Left forelimb (tissue), 1 donor: ENCODE measurements around the gene TMOD2.

Source experiments
- DNase-seq: peaks from one replicate; pipeline ENCODE4 v3.0.0-alpha.2; 2018; ENCODE audit warnings: low spot score

TMOD2 gene

DNA sequence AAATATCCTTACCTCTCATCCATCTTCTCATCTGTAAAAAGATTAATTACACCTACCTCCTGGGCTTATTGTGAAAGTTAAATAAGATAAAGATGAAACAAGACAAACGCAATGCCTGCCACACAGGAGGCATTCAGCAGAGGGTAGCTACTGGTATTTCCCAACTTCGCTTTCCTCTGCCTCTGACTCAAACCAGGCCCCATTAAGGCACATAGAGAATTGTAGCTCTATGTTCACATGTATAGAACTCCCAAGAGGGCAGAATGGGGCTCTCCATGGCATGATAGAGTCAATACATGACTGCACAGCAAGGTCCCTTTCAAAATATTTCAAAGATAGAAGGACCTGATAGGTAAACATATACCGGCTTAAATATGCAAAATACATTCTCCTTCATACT is 15.3 kb upstream of the TMOD2 start:
- DNase-seq, result no peak

DNA sequence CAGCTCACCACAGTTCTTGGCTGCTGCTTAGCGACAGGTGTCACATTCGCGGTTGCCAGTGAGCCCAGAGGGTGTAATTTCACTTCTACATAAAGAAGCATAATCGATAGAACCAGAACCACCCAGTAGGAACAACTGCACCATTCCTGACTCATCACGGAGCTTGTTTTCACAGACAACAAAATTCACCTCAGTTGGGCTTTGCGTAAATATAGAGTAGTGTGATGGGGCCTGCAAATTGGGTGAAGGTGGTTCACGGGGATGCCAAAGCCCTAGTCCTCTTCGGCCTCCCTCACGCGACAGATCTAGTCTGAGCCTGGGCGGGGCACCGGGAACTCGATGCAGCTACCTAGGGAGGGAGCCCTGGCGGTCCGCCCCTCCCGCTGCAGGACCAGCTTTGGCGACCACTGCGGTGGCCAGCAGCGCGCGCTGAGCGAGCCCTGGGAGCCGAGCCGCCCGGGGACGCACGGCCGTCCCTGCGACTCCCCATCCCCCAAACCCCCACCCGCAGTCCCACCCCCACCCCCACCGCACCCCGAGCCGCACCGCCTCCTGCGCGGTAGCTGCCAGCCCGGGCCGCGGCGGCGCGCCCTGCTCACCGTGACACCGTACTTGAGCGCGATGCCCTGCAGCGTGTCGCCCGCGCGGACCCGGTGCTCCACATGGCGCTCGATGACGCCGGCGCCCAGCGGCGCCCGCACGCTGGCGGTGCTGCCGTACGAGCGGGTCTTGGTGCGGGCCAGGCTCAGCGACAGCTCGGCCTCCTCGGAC is 14.5 kb upstream of the TMOD2 start:
- DNase-seq, result no peak

GRCh38 chr15:51737522-51738305 is 13.7 kb upstream of the TMOD2 start, which contains the start of gene LYSMD2:
Gene LYSMD2 (minus strand): TSS chr15:51737655. CDS start chr15:51737622, 33 bp downstream.
- DNase-seq, result peak; percentile 82

GRCh38 chr15:51738553-51738952 is 12.8 kb upstream of the TMOD2 start:
- no peak for DNase-seq

GRCh38 chr15:51739061-51739712 is 12.2 kb upstream of the TMOD2 start:
- DNase-seq, result no peak

GRCh38 chr15:51749307-51749706 is 2.1 kb upstream of the TMOD2 start:
- DNase-seq, result no peak

GRCh38 chr15:51750186-51750585 is 1.2 kb upstream of the TMOD2 start:
- DNase-seq, result no peak

GRCh38 chr15:51751697-51752683 is 593 bp downstream of the TMOD2 start:
- no peak for DNase-seq

GRCh38 chr15:51752888-51753287 is 1.5 kb downstream of the TMOD2 start:
- DNase-seq, result no peak

- no peak for DNase-seq
These were observed 2.9 kb downstream of the TMOD2 start for GRCh38 chr15:51754267-51754666.

GRCh38 chr15:51755790-51756189 is 4.4 kb downstream of the TMOD2 start:
- no peak for DNase-seq

DNA sequence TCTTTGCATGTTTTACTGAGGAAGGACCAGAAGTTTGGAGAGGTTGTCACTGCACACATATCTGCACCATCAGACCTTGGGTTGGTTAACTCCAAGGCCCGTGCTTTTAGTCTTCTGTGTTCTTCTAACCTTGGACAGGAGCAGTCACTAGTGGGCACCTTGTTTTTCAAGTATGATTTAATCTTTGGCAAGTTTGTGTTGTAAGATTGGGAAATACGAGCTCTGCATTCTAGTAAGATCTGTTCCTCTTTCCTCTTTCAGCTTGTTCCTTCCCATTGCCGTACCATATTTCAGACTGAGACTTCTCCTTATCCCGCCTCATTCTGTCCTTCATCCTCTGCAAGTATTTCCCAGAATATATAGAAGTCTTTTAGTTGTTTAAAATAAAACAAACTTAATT is 5.1 kb downstream of the TMOD2 start:
- no peak for DNase-seq

- no peak for DNase-seq
These were observed 6.1 kb downstream of the TMOD2 start for GRCh38 chr15:51757450-51757849.

- DNase-seq, result no peak
These were observed 7.2 kb downstream of the TMOD2 start for GRCh38 chr15:51758645-51759044.

DNA sequence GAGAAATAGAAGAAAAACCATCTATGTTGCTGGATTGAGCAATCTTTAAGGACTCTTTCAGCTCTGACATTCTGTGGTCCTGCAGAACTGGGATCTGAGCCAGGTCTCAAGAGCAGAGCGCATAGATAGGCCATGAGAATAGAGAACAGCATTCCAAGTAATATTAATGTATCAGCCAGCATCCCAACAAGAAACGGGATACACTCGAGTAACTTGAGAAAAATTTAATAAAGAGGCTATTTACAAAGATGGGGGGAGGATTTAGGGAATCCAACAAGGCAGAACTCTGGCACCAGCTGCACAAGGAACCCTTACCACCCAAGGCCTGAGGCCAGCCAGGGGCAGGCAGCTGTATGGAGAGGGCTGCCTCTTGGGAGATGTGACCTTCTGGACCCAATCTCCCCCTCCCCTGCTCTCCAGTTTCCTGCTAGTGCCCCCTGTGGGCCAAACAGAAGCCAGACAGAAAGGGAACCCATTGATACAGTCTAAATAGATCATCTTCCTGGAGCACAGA is 8.2 kb downstream of the TMOD2 start:
- no peak for DNase-seq

- no peak for DNase-seq
These were observed 9.4 kb downstream of the TMOD2 start for GRCh38 chr15:51760805-51761204.

- DNase-seq, result no peak
These were observed 14.4 kb downstream of the TMOD2 start for GRCh38 chr15:51765751-51766150.

GRCh38 chr15:51766341-51766740 is 14.9 kb downstream of the TMOD2 start:
- no peak for DNase-seq

DNA sequence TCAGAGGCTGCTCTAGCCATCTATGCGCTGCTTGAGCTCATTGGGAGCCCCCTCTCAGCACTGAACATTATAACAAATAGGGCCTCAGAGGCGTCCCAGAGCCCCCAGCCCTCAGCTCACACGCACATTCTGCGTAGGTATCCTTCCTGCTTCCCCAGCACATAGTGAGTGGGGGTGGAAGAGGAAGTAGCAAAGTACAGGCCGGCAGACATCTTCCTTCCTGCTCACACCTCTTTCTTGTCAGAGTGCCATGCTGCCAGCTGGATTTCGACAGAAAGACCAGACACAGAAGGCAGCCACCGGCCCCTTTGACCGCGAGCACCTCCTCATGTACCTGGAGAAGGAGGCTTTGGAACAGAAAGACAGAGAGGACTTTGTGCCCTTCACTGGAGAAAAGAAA is 16.6 kb downstream of the TMOD2 start:
- no peak for DNase-seq

GRCh38 chr15:51770902-51771301 is 19.5 kb downstream of the TMOD2 start:
- DNase-seq, result no peak

- no peak for DNase-seq
These were observed 20.4 kb downstream of the TMOD2 start for GRCh38 chr15:51771773-51772172.
